Keratinocyte (primary cell): ENCODE measurements around the gene MUC5B. TPM values are rescaled to one million over a fixed set of nuclear protein-coding genes. Genes with fewer than 3 reads are reported as not detected.

Experiments used
- DNase-seq: peaks from one replicate; pipeline ENCODE4 v3.0.0-alpha.2; 2011; ENCODE audit warnings: low read depth, missing footprints, low spot score
- FAIRE-seq: peaks from 2 replicates; lab custom pipeline; 2011; peaks lifted over from hg19 to GRCh38; lab: Jason Lieb, UNC
- H2AFZ ChIP-seq: 2 replicates; pipeline ENCODE4 v1.6.0; 2012; ENCODE audit warnings: low read length, control low read depth, inconsistent platforms; ENCODE audit not compliant: control insufficient read depth
- H3K27ac ChIP-seq: 2 replicates; pipeline ENCODE4 v1.5.1; 2011; ENCODE audit warnings: low read length; ENCODE audit not compliant: control insufficient read depth, insufficient read depth
- H3K27me3 ChIP-seq: 3 replicates; pipeline ENCODE4 v1.6.0; 2011; ENCODE audit warnings: low read length; ENCODE audit not compliant: control insufficient read depth, insufficient read depth; ENCODE audit errors: extremely low read depth
- H3K36me3 ChIP-seq, 2 experiments: 2 replicates in 1 of 2; 3 replicates in 1 of 2; pipeline ENCODE4 v1.5.1; 2011; ENCODE audit warnings: low read length in 2 of 2, mild to moderate bottlenecking in 1 of 2; ENCODE audit not compliant: control insufficient read depth in 2 of 2, insufficient read depth in 2 of 2; ENCODE audit errors: extremely low read depth in 1 of 2
- H3K4me1 ChIP-seq: 3 replicates; pipeline ENCODE4 v1.5.1; 2011; ENCODE audit warnings: low read length; ENCODE audit not compliant: control insufficient read depth, insufficient read depth; ENCODE audit errors: extremely low read depth
- H3K4me2 ChIP-seq: 3 replicates; pipeline ENCODE4 v1.6.0; 2011; ENCODE audit warnings: low read depth, low read length; ENCODE audit not compliant: control insufficient read depth, insufficient read depth; ENCODE audit errors: extremely low read depth
- H3K4me3 ChIP-seq, 3 experiments: fragments of 200-600 bp in 1 of 3; sonication (generic) in 1 of 3; 2 replicates in 2 of 3; 3 replicates in 1 of 3; pipeline ENCODE4 v1.5.1; 2011 to 2016; ENCODE audit warnings: low read length in 3 of 3, mild to moderate bottlenecking in 3 of 3, control low read depth in 2 of 3, inconsistent platforms in 1 of 3, low read depth in 1 of 3, mixed read lengths in 1 of 3, mixed run types in 1 of 3, moderate library complexity in 1 of 3; ENCODE audit not compliant: control insufficient read depth in 2 of 3, insufficient read depth in 2 of 3; ENCODE audit errors: extremely low read depth in 1 of 3
- H3K79me2 ChIP-seq: 2 replicates; pipeline ENCODE4 v1.6.0; 2012; ENCODE audit warnings: low read length; ENCODE audit not compliant: control insufficient read depth, insufficient read depth
- H3K9ac ChIP-seq: 3 replicates; pipeline ENCODE4 v1.6.0; 2011; ENCODE audit warnings: low read length; ENCODE audit not compliant: control insufficient read depth, insufficient read depth; ENCODE audit errors: extremely low read depth
- H3K9me1 ChIP-seq: 3 replicates; pipeline ENCODE4 v1.6.0; 2011; ENCODE audit warnings: low read length; ENCODE audit not compliant: control insufficient read depth, insufficient read depth; ENCODE audit errors: extremely low read depth
- H3K9me3 ChIP-seq: 2 replicates; pipeline ENCODE4 v1.5.1; 2012; ENCODE audit warnings: low read depth, low read length; ENCODE audit not compliant: control insufficient read depth
- H4K20me1 ChIP-seq: 3 replicates; pipeline ENCODE4 v1.6.0; 2011; ENCODE audit warnings: low read length; ENCODE audit not compliant: control insufficient read depth, insufficient read depth; ENCODE audit errors: extremely low read depth
- EZH2 ChIP-seq: IDR thresholded peaks from one replicate; pipeline ENCODE4 v1.6.1; 2012; ENCODE audit warnings: inconsistent platforms, mild to moderate bottlenecking, low read length, moderate library complexity
- dilution Hi-C: fragments of 300-500 bp; cut with MboI; formaldehyde crosslinking; loops from one replicate; pipeline ENCODE4 v1.7.0; 2020; ENCODE audit warnings: low sequenced_read_pairs; ENCODE audit not compliant: extremely low pct_ligation_motif_present
- polyA plus RNA-seq, 5 experiments: library from polyadenylated mRNA; depleted of rRNA in 3 of 5; stranded (reverse) in 3 of 5; stranded (forward) in 1 of 5; unstranded in 1 of 5; fragments of >200 nt; gene quantifications; 1 replicate in 1 of 5; 2 replicates in 3 of 5; 3 replicates in 1 of 5; pipeline versions ENCODE4 v1.2.1 to v1.2.3, GENCODE V29; 2011 to 2012; ENCODE audit warnings: missing spikeins in 2 of 5, low read depth in 1 of 5, low replicate concordance in 1 of 5
- TF ChIP-seq, protein P1 (sequence below), 3 experiments: IDR thresholded peaks in 1 of 3; conservative IDR thresholded peaks in 1 of 3; optimal IDR thresholded peaks in 1 of 3; 2 replicates in 2 of 3; 3 replicates in 1 of 3; pipeline versions ENCODE3 to v1.5.1; 2011; ENCODE audit warnings: low read length in 3 of 3, mild to moderate bottlenecking in 3 of 3, moderate library complexity in 2 of 3, control low read depth in 1 of 3, inconsistent platforms in 1 of 3; ENCODE audit not compliant: insufficient read depth in 2 of 3; ENCODE audit errors: extremely low read depth in 1 of 3

Gene MUC5B
- polyA plus RNA-seq, 1 donor (not counting 4 experiments of a cell fraction or from before 2014, with no cell fraction given) = not detected

DNA sequence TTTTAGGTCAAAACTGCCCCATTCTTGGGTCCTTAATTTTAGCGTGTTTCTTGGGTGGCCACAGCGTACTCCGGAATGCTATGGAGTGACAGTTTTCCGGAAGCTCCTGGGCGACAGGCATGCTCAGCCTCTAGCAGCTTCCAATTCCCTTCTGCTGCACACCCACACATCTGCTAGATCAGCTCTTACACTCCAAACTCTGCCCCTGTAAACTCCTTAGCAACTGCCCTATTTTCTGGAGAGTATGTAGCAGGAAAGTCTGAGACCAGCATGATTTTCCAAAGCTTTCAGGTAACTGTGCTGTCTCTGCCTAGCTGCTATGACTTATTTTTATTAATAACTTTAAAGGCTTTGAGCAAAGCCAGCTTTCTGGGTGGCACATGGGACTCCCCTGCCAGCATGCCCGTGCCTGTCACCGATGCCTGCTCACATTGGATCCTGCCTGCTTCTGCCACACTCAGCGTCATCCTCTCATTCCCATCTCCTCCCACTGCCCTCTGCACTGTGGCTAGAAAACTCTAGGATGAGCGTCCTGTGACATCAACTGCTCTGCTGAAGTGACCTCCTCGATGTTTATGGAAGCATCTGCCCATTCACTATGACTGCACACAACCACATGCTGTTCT is 69.3 kb downstream of the MUC5B start:
- Histone ChIP-seq H4K20me1 (peaks cover 18% of the 10 kb centered on the region), H3K27me3 (no peaks in the 10 kb centered on the region), H3K4me1 (peaks cover 8% of the 10 kb centered on the region), H2AFZ (no peak overlapping the region), H3K9ac (no peak overlapping the region), H3K79me2 (peaks cover 65% of the 10 kb centered on the region), H3K4me2 (no peak overlapping the region), H3K4me3 (no peak overlapping the region), H3K9me3 (no peaks in the 10 kb centered on the region), H3K27ac (no peak overlapping the region), H3K9me1 (no peaks in the 10 kb centered on the region), H3K36me3 (peaks cover 12 to 49% of the 10 kb centered on the region in 2 experiments)
- dilution Hi-C loops = no loop called here
- DNase-seq = no peak
- peak; percentile 9 for FAIRE-seq
- TF ChIP-seq, protein P1, sequence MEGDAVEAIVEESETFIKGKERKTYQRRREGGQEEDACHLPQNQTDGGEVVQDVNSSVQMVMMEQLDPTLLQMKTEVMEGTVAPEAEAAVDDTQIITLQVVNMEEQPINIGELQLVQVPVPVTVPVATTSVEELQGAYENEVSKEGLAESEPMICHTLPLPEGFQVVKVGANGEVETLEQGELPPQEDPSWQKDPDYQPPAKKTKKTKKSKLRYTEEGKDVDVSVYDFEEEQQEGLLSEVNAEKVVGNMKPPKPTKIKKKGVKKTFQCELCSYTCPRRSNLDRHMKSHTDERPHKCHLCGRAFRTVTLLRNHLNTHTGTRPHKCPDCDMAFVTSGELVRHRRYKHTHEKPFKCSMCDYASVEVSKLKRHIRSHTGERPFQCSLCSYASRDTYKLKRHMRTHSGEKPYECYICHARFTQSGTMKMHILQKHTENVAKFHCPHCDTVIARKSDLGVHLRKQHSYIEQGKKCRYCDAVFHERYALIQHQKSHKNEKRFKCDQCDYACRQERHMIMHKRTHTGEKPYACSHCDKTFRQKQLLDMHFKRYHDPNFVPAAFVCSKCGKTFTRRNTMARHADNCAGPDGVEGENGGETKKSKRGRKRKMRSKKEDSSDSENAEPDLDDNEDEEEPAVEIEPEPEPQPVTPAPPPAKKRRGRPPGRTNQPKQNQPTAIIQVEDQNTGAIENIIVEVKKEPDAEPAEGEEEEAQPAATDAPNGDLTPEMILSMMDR (optimal IDR thresholded peaks at IDR 0.05 in 1 of 3, IDR thresholded peaks at IDR 0.05 in 1 of 3, conservative IDR thresholded peaks at IDR 0.05 in 1 of 3; ENCODE audit: extremely low read depth in 1 of 3, insufficient read depth in 2 of 3, low read length in 3 of 3) = no peak
- TF ChIP-seq EZH2 = no peak

GRCh38 chr11:1292644-1293618 is 70.1 kb downstream of the MUC5B start:
- Histone ChIP-seq H3K9ac (no peak overlapping the region), H3K36me3 (peaks cover 19 to 53% of the 10 kb centered on the region in 2 experiments), H3K79me2 (peaks cover 73% of the 10 kb centered on the region), H2AFZ (no peak overlapping the region), H3K4me1 (peaks cover 8% of the 10 kb centered on the region), H4K20me1 (peaks cover 22% of the 10 kb centered on the region), H3K9me3 (no peaks in the 10 kb centered on the region), H3K27me3 (no peaks in the 10 kb centered on the region), H3K4me3 (no peak overlapping the region), H3K4me2 (no peak overlapping the region), H3K9me1 (no peaks in the 10 kb centered on the region), H3K27ac (no peak overlapping the region)
- dilution Hi-C loops = no loop called here
- no peak for TF ChIP-seq EZH2
- TF ChIP-seq, protein P1 (optimal IDR thresholded peaks at IDR 0.05 in 1 of 3, IDR thresholded peaks at IDR 0.05 in 1 of 3, conservative IDR thresholded peaks at IDR 0.05 in 1 of 3; ENCODE audit: extremely low read depth in 1 of 3, insufficient read depth in 2 of 3, low read length in 3 of 3) = no peak
- DNase-seq (no peak), FAIRE-seq (no peak)
